ENCODE data around the gene LDAF1. TPM values are rescaled to one million over a fixed set of nuclear protein-coding genes. Genes with fewer than 3 reads are reported as not detected.
A peak's percentile ranks its signal among the peaks of the same experiment; 100 is the strongest.
"Not testable (repeated sequence)": the region's sequence is repeated elsewhere in the genome, so short reads cannot be mapped to it uniquely, and the experiment has no call there.

LDAF1 gene
- 39.2 TPM for polyA plus RNA-seq (2013)

DNA sequence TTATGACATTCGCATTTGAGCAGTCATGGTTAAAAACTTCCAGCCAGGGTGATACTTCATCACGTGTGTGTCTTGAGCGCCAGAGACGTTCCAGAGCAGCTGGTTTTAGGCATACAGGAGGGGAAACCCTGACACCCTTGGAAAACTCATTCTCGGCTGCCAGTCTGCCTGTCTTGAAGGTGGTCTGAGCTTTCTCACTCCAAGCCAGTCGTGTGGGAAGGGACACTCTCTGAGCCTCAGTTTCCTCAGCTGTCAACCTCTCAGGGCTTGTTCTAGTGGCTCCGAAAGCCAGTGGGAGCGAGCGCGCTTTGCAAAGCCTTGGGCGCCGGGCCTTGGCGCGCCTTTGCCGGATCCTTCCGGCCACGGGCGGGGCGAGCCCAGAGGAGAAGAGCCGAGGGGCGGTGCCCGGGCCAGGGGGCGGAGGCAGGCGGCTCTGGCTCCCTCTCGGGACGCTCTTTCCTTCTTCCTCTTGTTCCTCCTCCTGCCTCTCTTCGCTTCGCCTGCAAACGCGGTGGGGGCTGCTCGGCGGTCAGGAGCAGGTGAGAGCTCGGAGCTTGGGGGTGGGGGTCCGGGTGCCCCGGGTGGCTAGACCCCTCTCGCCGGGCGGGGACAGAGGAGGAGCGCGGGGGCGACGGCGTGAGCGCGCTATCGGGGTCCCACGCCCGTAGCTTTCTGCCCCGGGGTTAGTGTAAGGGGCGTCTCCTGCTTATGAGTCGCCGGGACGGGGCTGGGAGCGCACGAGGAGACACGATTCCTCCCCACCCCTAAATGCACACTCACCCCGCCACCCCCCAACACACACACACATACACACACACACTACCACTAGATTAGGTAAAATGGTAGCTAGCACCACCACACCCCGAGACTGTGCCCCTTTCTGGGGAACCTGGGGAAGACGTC, at the start of gene LDAF1:
LDAF1 (plus strand) TSS at position 467 of the 903 bp plus-strand sequence. CDS start 2,509 bp downstream, outside the sequence.
- CTCF ChIA-PET = interaction anchor here (0.8 to 1.6 kb wide), 4 partner anchors 8 to 142 kb away, joined by 3 to 5 read pairs (median 4); partner anchors contain the start of gene DNAH3
- Histone ChIP-seq H3K4me3 (ENCODE audit: control insufficient read depth in 1 of 7, extremely low read depth in 1 of 7, insufficient read depth in 4 of 7, low read depth in 2 of 7, low read length in 6 of 7) (peak within 1 kb of the TSS; percentile 72 to 93 (median 82)), H3K4me1 (ENCODE audit: control extremely low read depth in 1 of 4, control insufficient read depth in 4 of 4, insufficient read depth in 4 of 4, low read length in 3 of 4) (peaks cover 4 to 21% (median 18%) of the 10 kb centered on the region in 4 experiments), H3K27me3 (replicated peaks in 2 of 5; ENCODE audit: control insufficient read depth in 4 of 5, insufficient read depth in 5 of 5, low read length in 4 of 5) (no peaks in the 10 kb centered on the region), H3K27ac (ENCODE audit: insufficient read depth in 1 of 2, low read depth in 1 of 2, low read length in 2 of 2, poor library complexity in 1 of 2, severe bottlenecking in 2 of 2) (peak within 1 kb of the TSS in 1 of 2 experiments; percentile 61), H3K9me3 (ENCODE audit: control extremely low read depth in 1 of 5, control insufficient read depth in 4 of 5, insufficient read depth in 2 of 5, low read depth in 1 of 5, low read length in 4 of 5) (no peaks in the 10 kb centered on the region), H3K36me3 (ENCODE audit: control insufficient read depth in 4 of 4, insufficient read depth in 4 of 4, low read length in 3 of 4) (peaks cover 3 to 20% (median 13%) of the 10 kb centered on the region in 4 experiments)
- POLR2A ChIA-PET = no interaction called here
- 0% methylated on average over 29 of the region's 59 CpGs for WGBS (ENCODE audit: insufficient coverage)
- DNase-seq = peak; percentile 62 to 78 (median 70)

GRCh38 chr16:21115551-21115950, 42.9 kb upstream of the LDAF1 start:
- H3K36me3 ChIP-seq (ENCODE audit: control insufficient read depth in 4 of 4, insufficient read depth in 4 of 4, low read length in 3 of 4); H3K27ac ChIP-seq (ENCODE audit: insufficient read depth in 1 of 2, low read depth in 1 of 2, low read length in 2 of 2, poor library complexity in 1 of 2, severe bottlenecking in 2 of 2); H3K27me3 ChIP-seq (replicated peaks in 2 of 5; ENCODE audit: control insufficient read depth in 4 of 5, insufficient read depth in 5 of 5, low read length in 4 of 5); DNase-seq; H3K4me1 ChIP-seq (ENCODE audit: control extremely low read depth in 1 of 4, control insufficient read depth in 4 of 4, insufficient read depth in 4 of 4, low read length in 3 of 4); POLR2A ChIA-PET: not testable (repeated sequence)
- WGBS (ENCODE audit: insufficient coverage) = 100% methylated on average over 3 of the region's 4 CpGs
- peak overlapping the region in 1 of 7 experiments; percentile 34 for H3K4me3 ChIP-seq (ENCODE audit: control insufficient read depth in 1 of 7, extremely low read depth in 1 of 7, insufficient read depth in 4 of 7, low read depth in 2 of 7, low read length in 6 of 7)
- CTCF ChIA-PET = interaction anchor here (0.5 kb wide), 1 partner anchor 173 kb away, joined by 3 read pairs; no protein-coding TSS in a partner anchor
- H3K9me3 ChIP-seq (ENCODE audit: control extremely low read depth in 1 of 5, control insufficient read depth in 4 of 5, insufficient read depth in 2 of 5, low read depth in 1 of 5, low read length in 4 of 5) = peaks cover 0 to 27% (median 5%) of the 10 kb centered on the region in 5 experiments

DNA sequence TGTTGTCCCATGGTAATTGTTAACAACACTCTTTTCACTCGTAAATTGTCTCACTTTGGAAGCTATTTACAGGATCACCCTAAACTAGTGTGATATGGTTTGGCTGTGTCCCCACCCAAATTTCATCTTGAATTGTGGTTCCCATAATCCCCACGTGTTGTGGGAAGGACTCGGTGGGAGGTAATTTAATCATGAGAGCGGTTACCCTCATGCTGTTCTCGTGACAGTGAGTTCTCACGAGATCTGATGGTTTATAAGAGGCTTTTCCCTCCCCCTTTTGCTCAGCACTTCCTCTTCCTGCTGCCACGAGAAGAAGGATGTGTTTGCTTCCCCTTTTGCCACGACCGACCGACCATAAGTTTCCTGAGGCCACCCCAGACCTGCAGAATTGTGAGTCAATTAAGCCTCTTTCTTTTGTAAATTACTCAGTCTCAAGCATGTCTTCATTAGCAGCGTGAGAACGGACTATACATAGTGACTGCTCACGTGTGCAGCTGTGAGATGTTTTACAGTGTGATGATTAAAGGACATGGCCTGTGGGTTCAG, 42.3 kb upstream of the LDAF1 start:
- WGBS (ENCODE audit: insufficient coverage) = 36% methylated on average over 10 of the region's 13 CpGs
- CTCF ChIA-PET = interaction anchor here (0.5 kb wide), 1 partner anchor 173 kb away, joined by 3 read pairs; no protein-coding TSS in a partner anchor
- POLR2A ChIA-PET = no interaction called here
- no peak overlapping the region for H3K27ac ChIP-seq (ENCODE audit: insufficient read depth in 1 of 2, low read depth in 1 of 2, low read length in 2 of 2, poor library complexity in 1 of 2, severe bottlenecking in 2 of 2)
- H3K27me3 ChIP-seq (replicated peaks in 2 of 5; ENCODE audit: control insufficient read depth in 4 of 5, insufficient read depth in 5 of 5, low read length in 4 of 5) = no peaks in the 10 kb centered on the region
- no peaks in the 10 kb centered on the region for H3K36me3 ChIP-seq (ENCODE audit: control insufficient read depth in 4 of 4, insufficient read depth in 4 of 4, low read length in 3 of 4)
- peaks cover 0 to 27% (median 5%) of the 10 kb centered on the region in 5 experiments for H3K9me3 ChIP-seq (ENCODE audit: control extremely low read depth in 1 of 5, control insufficient read depth in 4 of 5, insufficient read depth in 2 of 5, low read depth in 1 of 5, low read length in 4 of 5)
- DNase-seq = peak; percentile 42 to 90 (median 85)
- peak overlapping the region in 1 of 7 experiments; percentile 46 for H3K4me3 ChIP-seq (ENCODE audit: control insufficient read depth in 1 of 7, extremely low read depth in 1 of 7, insufficient read depth in 4 of 7, low read depth in 2 of 7, low read length in 6 of 7)
- H3K4me1 ChIP-seq (ENCODE audit: control extremely low read depth in 1 of 4, control insufficient read depth in 4 of 4, insufficient read depth in 4 of 4, low read length in 3 of 4) = peaks cover 0 to 9% (median under 1%) of the 10 kb centered on the region in 4 experiments

DNA sequence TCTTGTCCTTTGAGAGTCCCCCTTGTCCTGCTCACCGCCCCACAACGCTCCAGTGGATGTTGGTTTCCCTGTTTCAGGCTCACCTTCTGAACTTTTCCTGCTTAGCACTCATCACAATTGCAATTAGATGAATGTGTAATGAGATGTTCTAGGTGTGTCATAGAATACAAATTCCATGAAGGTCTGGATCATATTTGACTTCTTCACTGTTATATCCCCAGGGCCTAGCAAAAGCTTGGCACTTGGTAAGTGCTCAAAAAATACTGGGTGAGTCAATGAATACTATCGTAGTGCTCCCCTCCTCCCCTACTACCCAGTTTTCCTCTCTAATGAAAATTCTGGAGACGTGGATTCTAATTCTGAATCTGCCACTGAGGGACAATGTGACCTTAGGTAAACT, 40.9 kb upstream of the LDAF1 start:
- CTCF ChIA-PET = interaction anchor here (0.6 kb wide), 1 partner anchor 10 kb away, joined by 3 read pairs; no protein-coding TSS in a partner anchor
- no peak overlapping the region for H3K4me3 ChIP-seq (ENCODE audit: control insufficient read depth in 1 of 7, extremely low read depth in 1 of 7, insufficient read depth in 4 of 7, low read depth in 2 of 7, low read length in 6 of 7)
- POLR2A ChIA-PET = interaction anchor here (0.6 kb wide), 1 partner anchor 12 kb away, joined by 4 read pairs; no protein-coding TSS in a partner anchor

GRCh38 chr16:21120976-21121520, 37.4 kb upstream of the LDAF1 start:
- Histone ChIP-seq H3K4me3 (ENCODE audit: control insufficient read depth in 1 of 7, extremely low read depth in 1 of 7, insufficient read depth in 4 of 7, low read depth in 2 of 7, low read length in 6 of 7) (no peak overlapping the region), H3K9me3 (ENCODE audit: control extremely low read depth in 1 of 5, control insufficient read depth in 4 of 5, insufficient read depth in 2 of 5, low read depth in 1 of 5, low read length in 4 of 5) (peaks cover 0 to 21% (median 2%) of the 10 kb centered on the region in 5 experiments), H3K36me3 (ENCODE audit: control insufficient read depth in 4 of 4, insufficient read depth in 4 of 4, low read length in 3 of 4) (no peaks in the 10 kb centered on the region), H3K4me1 (ENCODE audit: control extremely low read depth in 1 of 4, control insufficient read depth in 4 of 4, insufficient read depth in 4 of 4, low read length in 3 of 4) (peaks cover 0 to 6% (median 0%) of the 10 kb centered on the region in 4 experiments), H3K27ac (ENCODE audit: insufficient read depth in 1 of 2, low read depth in 1 of 2, low read length in 2 of 2, poor library complexity in 1 of 2, severe bottlenecking in 2 of 2) (no peak overlapping the region), H3K27me3 (replicated peaks in 2 of 5; ENCODE audit: control insufficient read depth in 4 of 5, insufficient read depth in 5 of 5, low read length in 4 of 5) (no peaks in the 10 kb centered on the region)
- ChIA-PET CTCF (no interaction called here), POLR2A (no interaction called here)
- no peak for DNase-seq
- no CpG with 5 or more reads among the region's 2 CpGs for WGBS (ENCODE audit: insufficient coverage)

More for the DNA sequence above, 40.9 kb upstream of the LDAF1 start:
- Histone ChIP-seq H3K9me3 (ENCODE audit: control extremely low read depth in 1 of 5, control insufficient read depth in 4 of 5, insufficient read depth in 2 of 5, low read depth in 1 of 5, low read length in 4 of 5) (peaks cover 0 to 27% (median 5%) of the 10 kb centered on the region in 5 experiments), H3K27me3 (replicated peaks in 2 of 5; ENCODE audit: control insufficient read depth in 4 of 5, insufficient read depth in 5 of 5, low read length in 4 of 5) (no peaks in the 10 kb centered on the region), H3K27ac (ENCODE audit: insufficient read depth in 1 of 2, low read depth in 1 of 2, low read length in 2 of 2, poor library complexity in 1 of 2, severe bottlenecking in 2 of 2) (no peak overlapping the region), H3K36me3 (ENCODE audit: control insufficient read depth in 4 of 4, insufficient read depth in 4 of 4, low read length in 3 of 4) (no peaks in the 10 kb centered on the region), H3K4me1 (ENCODE audit: control extremely low read depth in 1 of 4, control insufficient read depth in 4 of 4, insufficient read depth in 4 of 4, low read length in 3 of 4) (peaks cover 0 to 9% (median under 1%) of the 10 kb centered on the region in 4 experiments)
- DNase-seq = no peak
- no CpG with 5 or more reads among the region's 4 CpGs for WGBS (ENCODE audit: insufficient coverage)

DNA sequence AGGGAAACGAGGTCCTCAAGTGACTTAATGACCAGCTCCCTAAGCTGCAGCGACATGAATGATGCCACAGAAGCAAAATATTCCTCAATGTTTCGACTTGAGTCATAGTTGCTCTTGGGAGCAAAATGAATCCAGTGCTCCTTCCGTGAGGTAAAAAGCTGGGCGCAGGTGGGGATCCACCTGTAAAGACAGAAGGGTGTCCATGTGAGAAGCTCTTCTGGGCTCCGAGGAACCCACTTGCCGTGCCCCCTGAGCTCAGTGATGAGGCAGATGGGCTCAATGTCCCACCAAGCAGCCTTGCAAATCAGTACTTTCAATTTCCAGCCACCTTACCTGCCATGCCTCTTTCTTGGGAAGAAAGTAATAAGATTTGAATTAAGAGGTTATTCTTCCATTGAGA, 33.3 kb upstream of the LDAF1 start:
- POLR2A ChIA-PET = no interaction called here
- no peak for DNase-seq
- 98% methylated on average over 7 of the region's 7 CpGs for WGBS (ENCODE audit: insufficient coverage)

More for the DNA sequence above, 33.3 kb upstream of the LDAF1 start:
- CTCF ChIA-PET = no interaction called here
- no peaks in the 10 kb centered on the region for H3K9me3 ChIP-seq (ENCODE audit: control extremely low read depth in 1 of 5, control insufficient read depth in 4 of 5, insufficient read depth in 2 of 5, low read depth in 1 of 5, low read length in 4 of 5)
- H3K36me3 ChIP-seq (ENCODE audit: control insufficient read depth in 4 of 4, insufficient read depth in 4 of 4, low read length in 3 of 4) = no peaks in the 10 kb centered on the region
- H3K27ac ChIP-seq (ENCODE audit: insufficient read depth in 1 of 2, low read depth in 1 of 2, low read length in 2 of 2, poor library complexity in 1 of 2, severe bottlenecking in 2 of 2) = no peak overlapping the region
- H3K27me3 ChIP-seq (replicated peaks in 2 of 5; ENCODE audit: control insufficient read depth in 4 of 5, insufficient read depth in 5 of 5, low read length in 4 of 5) = no peaks in the 10 kb centered on the region
- H3K4me3 ChIP-seq (ENCODE audit: control insufficient read depth in 1 of 7, extremely low read depth in 1 of 7, insufficient read depth in 4 of 7, low read depth in 2 of 7, low read length in 6 of 7) = no peak overlapping the region
- H3K4me1 ChIP-seq (ENCODE audit: control extremely low read depth in 1 of 4, control insufficient read depth in 4 of 4, insufficient read depth in 4 of 4, low read length in 3 of 4) = no peaks in the 10 kb centered on the region
